ENCODE data around the gene SLC12A5.
A peak's percentile ranks its signal among the peaks of the same experiment; 100 is the strongest.
"Not testable (repeated sequence)": the region's sequence is repeated elsewhere in the genome, so short reads cannot be mapped to it uniquely, and the experiment has no call there.

The SLC12A5 gene

GRCh38 chr20:46076806-46077205 is 47.8 kb downstream of the SLC12A5 start:
- DNase-seq (ENCODE audit: low read depth in 2 of 2, low spot score in 1 of 2): no peak

GRCh38 chr20:46077642-46078305 is 48.8 kb downstream of the SLC12A5 start:
- DNase-seq (ENCODE audit: low read depth in 2 of 2, low spot score in 1 of 2): no peak

GRCh38 chr20:46078954-46079353 is 49.9 kb downstream of the SLC12A5 start:
- no peak for DNase-seq (ENCODE audit: low read depth in 2 of 2, low spot score in 1 of 2)

GRCh38 chr20:46081074-46081473 is 52.1 kb downstream of the SLC12A5 start:
- DNase-seq (ENCODE audit: low read depth in 2 of 2, low spot score in 1 of 2): no peak

GRCh38 chr20:46083101-46083500 is 54.1 kb downstream of the SLC12A5 start:
- no peak for DNase-seq (ENCODE audit: low read depth in 2 of 2, low spot score in 1 of 2)

GRCh38 chr20:46083531-46084061 is 54.6 kb downstream of the SLC12A5 start:
- DNase-seq (ENCODE audit: low read depth in 2 of 2, low spot score in 1 of 2): no peak

- DNase-seq (ENCODE audit: low read depth in 2 of 2, low spot score in 1 of 2): no peak
Measured at GRCh38 chr20:46084805-46085178, 55.8 kb downstream of the SLC12A5 start.

GRCh38 chr20:46085179-46085851 is 56.3 kb downstream of the SLC12A5 start:
- DNase-seq (ENCODE audit: low read depth in 2 of 2, low spot score in 1 of 2): no peak

GRCh38 chr20:46087161-46087560 is 58.1 kb downstream of the SLC12A5 start:
- no peak for DNase-seq (ENCODE audit: low read depth in 2 of 2, low spot score in 1 of 2)

- DNase-seq (ENCODE audit: low read depth in 2 of 2, low spot score in 1 of 2): no peak
Measured at GRCh38 chr20:46088409-46089166, 59.6 kb downstream of the SLC12A5 start.

- peak; percentile 20 to 24 for DNase-seq (ENCODE audit: low read depth in 2 of 2, low spot score in 1 of 2)
Measured at GRCh38 chr20:46089167-46089416, 60.1 kb downstream of the SLC12A5 start.

- peak; percentile 80 to 87 for DNase-seq (ENCODE audit: low read depth in 2 of 2, low spot score in 1 of 2)
Measured at GRCh38 chr20:46089417-46090388, 60.7 kb downstream of the SLC12A5 start, which contains the start of gene NCOA5. Gene NCOA5 (minus strand): TSS chr20:46089962. CDS start chr20:46079424, 10,538 bp downstream.

- DNase-seq (ENCODE audit: low read depth in 2 of 2, low spot score in 1 of 2): not testable (repeated sequence)
Measured at GRCh38 chr20:46091622-46092535, 62.9 kb downstream of the SLC12A5 start.

GRCh38 chr20:46093531-46093930 is 64.5 kb downstream of the SLC12A5 start:
- no peak for DNase-seq (ENCODE audit: low read depth in 2 of 2, low spot score in 1 of 2)

GRCh38 chr20:46099491-46100287 is 70.7 kb downstream of the SLC12A5 start:
- DNase-seq (ENCODE audit: low read depth in 2 of 2, low spot score in 1 of 2): no peak

GRCh38 chr20:46100444-46100843 is 71.4 kb downstream of the SLC12A5 start:
- not testable (repeated sequence) for DNase-seq (ENCODE audit: low read depth in 2 of 2, low spot score in 1 of 2)

- DNase-seq (ENCODE audit: low read depth in 2 of 2, low spot score in 1 of 2): no peak
Measured at GRCh38 chr20:46100988-46101387, 72.0 kb downstream of the SLC12A5 start.

GRCh38 chr20:46101957-46102356 is 72.9 kb downstream of the SLC12A5 start:
- DNase-seq (ENCODE audit: low read depth in 2 of 2, low spot score in 1 of 2): no peak

- DNase-seq (ENCODE audit: low read depth in 2 of 2, low spot score in 1 of 2): no peak
Measured at GRCh38 chr20:46102940-46103339, 73.9 kb downstream of the SLC12A5 start.
